Inflammatory macrophage treated with lipopolysaccharide for 4 hours (primary cell): Measurements from ENCODE around the gene MAP3K15.

Experiments used
- DNase-seq: peaks from one replicate; pipeline ENCODE4 v3.0.0-alpha.2; 2020

MAP3K15 gene

GRCh38 chrX:19343535-19344408 lies 171.5 kb downstream of the MAP3K15 start, which contains the start of gene PDHA1:
Gene PDHA1 (plus strand): TSS chrX:19343927. CDS start chrX:19344038, 111 bp downstream.
- peak; percentile 92 for DNase-seq

GRCh38 chrX:19343085-19343534 lies 172.2 kb downstream of the MAP3K15 start:
- DNase-seq = no peak

- DNase-seq = peak; percentile 60
These were observed 172.9 kb downstream of the MAP3K15 start for GRCh38 chrX:19342331-19342906.

- peak; percentile 66 for DNase-seq
These were observed 180.2 kb downstream of the MAP3K15 start for GRCh38 chrX:19334945-19335626.

GRCh38 chrX:19332983-19333382 lies 182.3 kb downstream of the MAP3K15 start:
- DNase-seq = no peak

GRCh38 chrX:19331831-19332230 lies 183.5 kb downstream of the MAP3K15 start:
- DNase-seq = no peak

- no peak for DNase-seq
These were observed 188.7 kb downstream of the MAP3K15 start for GRCh38 chrX:19326567-19326966.
